Measurements from ENCODE around the gene TBX4.

GRCh38 chr17:61451538-61452300 is 503 bp upstream of the TBX4 start:
- TF ChIP-seq CTCF (conservative IDR thresholded peaks at IDR 0.05; ENCODE audit: low read depth, low read length): no peak
- TF ChIP-seq EZH2 (IDR thresholded peaks at IDR 0.05; ENCODE audit: low read length, unreplicated experiment): no peak
- no peak for TF ChIP-seq EZH2phosphoT487 (IDR thresholded peaks at IDR 0.05; ENCODE audit: borderline replicate concordance, low read length)

Data from PC-3 (cell line).